ENCODE data around the gene LRRC32. TPM values are rescaled to one million over a fixed set of nuclear protein-coding genes. Genes with fewer than 3 reads are reported as not detected.

The LRRC32 gene
- total and polyA plus RNA-seq, 2 experiments from 2014 or later: 0.42 to 0.58 TPM

- TF ChIP-seq ETS1 (IDR thresholded peaks at IDR 0.05) (no peak), NANOG (IDR thresholded peaks at IDR 0.05; ENCODE audit: borderline replicate concordance) (no peak), STAT1 (IDR thresholded peaks at IDR 0.05; ENCODE audit: unreplicated experiment) (no peak), ZNF331 (CRISPR knock-in tag; IDR thresholded peaks at IDR 0.05; ENCODE audit: low read depth) (no peak), EZH2 (IDR thresholded peaks at IDR 0.05; ENCODE audit: low read depth, unreplicated experiment) (no peak), CREB1 (CRISPR knock-in tag; IDR thresholded peaks at IDR 0.05; ENCODE audit: low read depth) (no peak), JUNB (IDR thresholded peaks at IDR 0.05; ENCODE audit: unreplicated experiment) (no peak), POLR2AphosphoS5 (IDR thresholded peaks at IDR 0.05; ENCODE audit: low read depth) (no peak), CTCF (conservative IDR thresholded peaks at IDR 0.05; ENCODE audit: low read depth in 2 of 2) (no peak), REST (IDR thresholded peaks at IDR 0.05; ENCODE audit: unreplicated experiment) (no peak), ZNF114 (CRISPR knock-in tag; IDR thresholded peaks at IDR 0.05) (no peak)
Observed at GRCh38 chr11:76664578-76665061, 5.9 kb downstream of the LRRC32 start (continued).

GRCh38 chr11:76663912-76664440 is 6.6 kb downstream of the LRRC32 start:
- no peak for ATAC-seq
- H3K27ac ChIP-seq (ENCODE audit: low read depth): no peak overlapping the region
- Mint-ChIP-seq H3K9me3 (no peaks in the 10 kb centered on the region), H3K36me3 (ENCODE audit: low read depth) (no peaks in the 10 kb centered on the region), H3K27ac (no peak overlapping the region), H3K4me3 (no peak overlapping the region), H3K27me3 (ENCODE audit: insufficient read depth, low read depth, poor library complexity) (peaks cover 10% of the 10 kb centered on the region), H3K4me1 (peaks cover 27% of the 10 kb centered on the region)
- H3K4me2 ChIP-seq: no peak overlapping the region
- no peaks in the 10 kb centered on the region for H3K9me2 ChIP-seq (ENCODE audit: insufficient read depth)
- no peaks in the 10 kb centered on the region for H3K36me3 ChIP-seq (ENCODE audit: insufficient read depth)
- H2AFZ ChIP-seq: no peak overlapping the region
- H3F3A ChIP-seq (replicated peaks; ENCODE audit: low read depth): no peaks in the 10 kb centered on the region
- H3K79me2 ChIP-seq (replicated peaks; ENCODE audit: insufficient read depth): no peaks in the 10 kb centered on the region
- H3K4me3 ChIP-seq: no peak overlapping the region
- H4K20me1 ChIP-seq (replicated peaks; ENCODE audit: insufficient read depth): no peaks in the 10 kb centered on the region
- H3K4me1 ChIP-seq (ENCODE audit: insufficient read depth): no peaks in the 10 kb centered on the region; the same call in 1 of the 2 replicates
- no peaks in the 10 kb centered on the region for H3K27me3 ChIP-seq (ENCODE audit: insufficient read depth)
- no peak for DNase-seq (ENCODE audit: low spot score)
- TF ChIP-seq ZNF462 (CRISPR knock-in tag; IDR thresholded peaks at IDR 0.05): no peak
- no peak for TF ChIP-seq NANOG (IDR thresholded peaks at IDR 0.05; ENCODE audit: borderline replicate concordance)
